Measurements from ENCODE around the gene RMP24.
"Not testable (repeated sequence)": the region's sequence is repeated elsewhere in the genome, so short reads cannot be mapped to it uniquely, and the experiment has no call there.

RMP24 gene

GRCh38 chr18:36020174-36020711 lies 47.8 kb downstream of the RMP24 start:
- no peak for DNase-seq (ENCODE audit: low read depth)
- H3K4me3 ChIP-seq (ENCODE audit: low read length), result no peak overlapping the region
- TF ChIP-seq CTCF (conservative IDR thresholded peaks at IDR 0.05; ENCODE audit: low read length), result no peak

DNA sequence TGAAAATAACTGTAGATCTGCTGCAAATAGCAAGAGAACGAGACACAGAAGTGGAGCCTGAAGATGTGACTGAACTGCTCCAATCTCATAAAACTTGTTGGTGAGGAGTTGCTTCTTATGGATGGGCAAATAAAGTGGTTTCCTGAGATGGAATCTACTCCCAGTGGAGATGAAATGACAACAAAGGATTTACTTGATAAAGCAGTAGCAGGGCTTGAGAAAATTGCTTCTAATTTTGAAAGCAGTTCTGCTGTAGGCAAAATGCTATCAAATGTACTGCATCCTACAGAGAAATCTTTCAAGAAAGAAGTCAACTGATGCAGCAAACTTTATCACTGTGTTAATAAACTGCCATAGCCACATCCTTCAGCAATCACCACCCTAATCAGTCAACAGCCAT lies 50.9 kb downstream of the RMP24 start:
- TF ChIP-seq CTCF (conservative IDR thresholded peaks at IDR 0.05; ENCODE audit: low read length), result no peak
- no peak for DNase-seq (ENCODE audit: low read depth)
- no peak overlapping the region for H3K4me3 ChIP-seq (ENCODE audit: low read length)

GRCh38 chr18:36024241-36024640 lies 51.8 kb downstream of the RMP24 start:
- not testable (repeated sequence) for H3K4me3 ChIP-seq (ENCODE audit: low read length); DNase-seq (ENCODE audit: low read depth)

DNA sequence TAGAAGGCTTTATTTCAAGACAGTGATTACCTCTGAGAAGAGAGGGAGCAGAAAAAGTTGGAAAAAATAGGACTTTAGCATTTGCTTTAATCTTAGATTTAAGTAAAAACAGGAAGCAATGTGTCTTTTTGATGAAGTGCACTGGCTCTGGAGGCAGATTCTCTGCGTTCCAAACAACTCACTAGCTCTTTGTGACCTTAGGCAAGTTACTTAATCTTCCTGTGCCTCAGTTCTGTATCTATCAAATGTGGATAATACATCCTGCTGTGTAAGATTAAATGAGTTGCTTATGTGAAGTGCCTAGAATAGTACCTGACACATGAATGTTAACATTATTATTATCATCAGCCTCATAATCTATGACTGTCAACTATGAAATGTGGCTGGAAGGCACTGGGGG lies 52.5 kb downstream of the RMP24 start:
- TF ChIP-seq CTCF (conservative IDR thresholded peaks at IDR 0.05; ENCODE audit: low read length), result no peak
- no peak overlapping the region for H3K4me3 ChIP-seq (ENCODE audit: low read length)
- DNase-seq (ENCODE audit: low read depth), result peak; percentile 55

DNA sequence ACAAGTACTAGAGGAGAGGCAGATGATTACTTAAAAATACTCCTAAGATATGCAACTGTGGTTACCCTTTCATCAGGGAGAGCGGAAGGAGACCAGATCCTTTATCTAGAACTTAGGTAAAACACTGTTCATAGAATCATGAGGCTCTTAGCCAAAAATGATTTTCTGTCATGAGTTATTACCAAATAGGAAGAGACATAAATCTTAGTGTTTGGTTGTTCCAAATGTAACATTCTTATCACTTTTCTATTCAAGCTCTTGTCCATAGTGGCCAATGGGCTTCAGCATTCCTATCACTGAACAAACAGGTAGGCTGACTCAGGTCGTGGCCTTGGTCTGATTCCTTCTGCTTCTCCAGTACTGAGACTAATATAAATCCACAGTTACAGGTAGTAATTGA lies 56.4 kb downstream of the RMP24 start:
- TF ChIP-seq CTCF (conservative IDR thresholded peaks at IDR 0.05; ENCODE audit: low read length), result no peak
- no peak overlapping the region for H3K4me3 ChIP-seq (ENCODE audit: low read length)
- DNase-seq (ENCODE audit: low read depth), result no peak

Data from AG10803 (cell line).